ENCODE results near the gene CDK5R1. TPM values are rescaled to one million over a fixed set of nuclear protein-coding genes. Genes with fewer than 3 reads are reported as not detected.

The CDK5R1 gene
- polyA plus RNA-seq, 1 of the 3 experiments (the other 2 are of a cell fraction), result 1.4 TPM

DNA sequence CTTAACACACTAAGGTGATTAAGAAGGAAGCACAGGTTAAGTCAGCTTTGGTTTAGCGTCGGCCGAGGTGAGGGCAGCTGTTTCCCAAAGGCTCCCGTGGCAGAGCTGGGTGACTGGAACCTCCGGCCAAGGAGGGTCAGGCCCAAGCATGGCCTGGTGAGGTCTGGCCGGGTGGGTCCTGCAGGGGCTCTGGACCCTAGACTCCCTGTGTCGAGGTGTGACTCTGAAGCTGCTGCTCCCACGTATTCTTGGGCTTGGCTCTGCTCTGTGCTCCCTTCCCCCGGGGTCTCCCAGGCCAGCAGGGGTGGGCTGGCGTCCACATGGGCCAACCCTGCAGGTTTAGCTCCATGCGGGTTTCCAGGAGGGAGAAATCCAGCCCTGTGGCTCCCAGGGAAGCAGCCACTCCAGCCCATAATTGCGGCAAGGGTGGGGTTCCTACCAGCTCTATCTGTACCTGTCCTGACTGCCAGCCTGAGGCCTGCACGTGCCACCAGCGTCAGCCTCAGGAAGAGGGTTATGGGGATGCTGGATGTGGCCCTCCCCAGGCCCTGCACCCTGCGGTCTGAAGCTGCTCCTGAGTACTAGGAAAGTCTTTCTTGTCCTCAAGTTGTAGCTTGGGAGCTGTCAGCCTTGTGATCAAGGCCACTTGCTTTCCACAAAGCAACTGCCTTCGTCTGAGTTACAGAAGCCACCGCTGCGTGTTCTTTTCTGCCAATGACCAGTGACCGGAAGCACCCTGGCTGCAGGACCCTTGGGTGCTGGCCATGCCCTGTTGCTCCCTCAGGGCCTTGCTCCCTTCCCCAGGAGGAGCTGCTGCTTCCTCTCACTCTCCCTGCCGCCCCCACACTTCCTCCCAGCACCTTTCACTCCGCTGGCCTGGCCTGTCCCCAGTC lies 4.8 kb downstream of the CDK5R1 start:
- Histone ChIP-seq H3K4me3 (ENCODE audit: low read depth in 2 of 2, low read length in 1 of 2) (no peak overlapping the region), H3K36me3 (replicated peaks in 1 of 2; ENCODE audit: control insufficient read depth in 1 of 2, insufficient read depth in 2 of 2, low read length in 1 of 2) (peaks cover 0 to 32% of the 10 kb centered on the region in 2 experiments), H3K9me2 (no peaks in the 10 kb centered on the region), H3K4me1 (ENCODE audit: control insufficient read depth in 1 of 2, insufficient read depth in 2 of 2, low read depth in 1 of 2, low read length in 1 of 2) (peaks cover 0 to 59% of the 10 kb centered on the region in 2 experiments; a peak in 2 of 4 replicates), H3K9ac (no peak overlapping the region), H3K79me2 (ENCODE audit: insufficient read depth) (no peaks in the 10 kb centered on the region), H3K4me2 (no peak overlapping the region), H2AFZ (ENCODE audit: low read depth) (no peak overlapping the region), H4K20me1 (ENCODE audit: insufficient read depth) (peaks cover 10% of the 10 kb centered on the region; the same call in 1 of the 2 replicates), H3F3A (replicated peaks; ENCODE audit: insufficient read depth) (no peaks in the 10 kb centered on the region), H3K27ac (ENCODE audit: low read depth in 2 of 2, low read length in 1 of 2) (no peak overlapping the region), H3K9me3 (no peaks in the 10 kb centered on the region), H3K27me3 (ENCODE audit: insufficient read depth) (no peaks in the 10 kb centered on the region)
- WGBS (ENCODE audit: low lambda C conversion rate), result 93% methylated on average over 12 of the region's 21 CpGs
- peak; percentile 47 for DNase-seq
- ChIA-PET CTCF (interaction anchor here (0.8 to 11.0 kb wide), 7 partner anchors 19 to 385 kb away, joined by 3 to 102 read pairs (median 4); partner anchors contain the start of gene MYO1D), POLR2A (no interaction called here)
- TF ChIP-seq SIN3A (IDR thresholded peaks at IDR 0.05; ENCODE audit: borderline replicate concordance, low read depth, low read length) (no peak), MEF2A (IDR thresholded peaks at IDR 0.05; ENCODE audit: borderline replicate concordance, low read depth) (no peak), TEAD4 (IDR thresholded peaks at IDR 0.05; ENCODE audit: borderline replicate concordance, insufficient read depth) (no peak), NRF1 (IDR thresholded peaks at IDR 0.05; ENCODE audit: low read depth, low read length) (no peak), FOXJ3 (CRISPR knock-in tag; IDR thresholded peaks at IDR 0.05) (no peak), ELF1 (IDR thresholded peaks at IDR 0.05) (no peak), GATA2 (CRISPR knock-in tag; IDR thresholded peaks at IDR 0.05) (no peak), FOXM1 (IDR thresholded peaks at IDR 0.05; ENCODE audit: low read depth) (no peak), RCOR1 (IDR thresholded peaks at IDR 0.05; ENCODE audit: low read length) (no peak), GABPA (IDR thresholded peaks at IDR 0.05; ENCODE audit: low read depth) (no peak), TAF1 (IDR thresholded peaks at IDR 0.05; ENCODE audit: borderline replicate concordance, low read depth, low read length) (no peak), SMC3 (IDR thresholded peaks at IDR 0.05; ENCODE audit: low read depth, low read length) (no peak)
- TF ChIP-seq, protein P1, sequence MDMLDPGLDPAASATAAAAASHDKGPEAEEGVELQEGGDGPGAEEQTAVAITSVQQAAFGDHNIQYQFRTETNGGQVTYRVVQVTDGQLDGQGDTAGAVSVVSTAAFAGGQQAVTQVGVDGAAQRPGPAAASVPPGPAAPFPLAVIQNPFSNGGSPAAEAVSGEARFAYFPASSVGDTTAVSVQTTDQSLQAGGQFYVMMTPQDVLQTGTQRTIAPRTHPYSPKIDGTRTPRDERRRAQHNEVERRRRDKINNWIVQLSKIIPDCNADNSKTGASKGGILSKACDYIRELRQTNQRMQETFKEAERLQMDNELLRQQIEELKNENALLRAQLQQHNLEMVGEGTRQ (IDR thresholded peaks at IDR 0.05; ENCODE audit: borderline replicate concordance, low read depth, low read length), result no peak
- TF ChIP-seq, protein P2, sequence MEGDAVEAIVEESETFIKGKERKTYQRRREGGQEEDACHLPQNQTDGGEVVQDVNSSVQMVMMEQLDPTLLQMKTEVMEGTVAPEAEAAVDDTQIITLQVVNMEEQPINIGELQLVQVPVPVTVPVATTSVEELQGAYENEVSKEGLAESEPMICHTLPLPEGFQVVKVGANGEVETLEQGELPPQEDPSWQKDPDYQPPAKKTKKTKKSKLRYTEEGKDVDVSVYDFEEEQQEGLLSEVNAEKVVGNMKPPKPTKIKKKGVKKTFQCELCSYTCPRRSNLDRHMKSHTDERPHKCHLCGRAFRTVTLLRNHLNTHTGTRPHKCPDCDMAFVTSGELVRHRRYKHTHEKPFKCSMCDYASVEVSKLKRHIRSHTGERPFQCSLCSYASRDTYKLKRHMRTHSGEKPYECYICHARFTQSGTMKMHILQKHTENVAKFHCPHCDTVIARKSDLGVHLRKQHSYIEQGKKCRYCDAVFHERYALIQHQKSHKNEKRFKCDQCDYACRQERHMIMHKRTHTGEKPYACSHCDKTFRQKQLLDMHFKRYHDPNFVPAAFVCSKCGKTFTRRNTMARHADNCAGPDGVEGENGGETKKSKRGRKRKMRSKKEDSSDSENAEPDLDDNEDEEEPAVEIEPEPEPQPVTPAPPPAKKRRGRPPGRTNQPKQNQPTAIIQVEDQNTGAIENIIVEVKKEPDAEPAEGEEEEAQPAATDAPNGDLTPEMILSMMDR (IDR thresholded peaks at IDR 0.05), result no peak
- TF ChIP-seq, protein P3, sequence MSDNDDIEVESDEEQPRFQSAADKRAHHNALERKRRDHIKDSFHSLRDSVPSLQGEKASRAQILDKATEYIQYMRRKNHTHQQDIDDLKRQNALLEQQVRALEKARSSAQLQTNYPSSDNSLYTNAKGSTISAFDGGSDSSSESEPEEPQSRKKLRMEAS (IDR thresholded peaks at IDR 0.05; ENCODE audit: low read depth), result no peak
- TF ChIP-seq, protein P4, sequence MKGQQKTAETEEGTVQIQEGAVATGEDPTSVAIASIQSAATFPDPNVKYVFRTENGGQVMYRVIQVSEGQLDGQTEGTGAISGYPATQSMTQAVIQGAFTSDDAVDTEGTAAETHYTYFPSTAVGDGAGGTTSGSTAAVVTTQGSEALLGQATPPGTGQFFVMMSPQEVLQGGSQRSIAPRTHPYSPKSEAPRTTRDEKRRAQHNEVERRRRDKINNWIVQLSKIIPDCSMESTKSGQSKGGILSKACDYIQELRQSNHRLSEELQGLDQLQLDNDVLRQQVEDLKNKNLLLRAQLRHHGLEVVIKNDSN (IDR thresholded peaks at IDR 0.05; ENCODE audit: borderline replicate concordance, low read depth), result no peak

Data from SK-N-SH (cell line).